K562 (cell line): ENCODE measurements around the gene TMEM127. TPM values are rescaled to one million over a fixed set of nuclear protein-coding genes. Genes with fewer than 3 reads are reported as not detected.

Experiments used
- BDP1 ChIP-seq: IDR thresholded peaks from 3 replicates; pipeline ENCODE4 v1.6.1; 2011; ENCODE audit not compliant: insufficient read length, insufficient read depth
- BRF1 ChIP-seq: IDR thresholded peaks from 3 replicates; pipeline ENCODE4 v1.6.1; 2011; ENCODE audit warnings: borderline replicate concordance, mild to moderate bottlenecking; ENCODE audit not compliant: insufficient read length; ENCODE audit errors: extremely low read depth
- CEBPB ChIP-seq: fragments of 450-650 bp; IDR thresholded peaks from 2 replicates; pipeline ENCODE4 v1.6.1; 2016; ENCODE audit warnings: missing genetic modification characterization, missing compliant biosample characterization
- HNRNPLL ChIP-seq: fragments of 200-400 bp; formaldehyde crosslinking; IDR thresholded peaks from 2 replicates; pipeline ENCODE4 v1.6.1; 2017; ENCODE audit warnings: low read length, low read depth, mild to moderate bottlenecking; ENCODE audit not compliant: poor library complexity, severe bottlenecking
- JUN ChIP-seq, 2 experiments: sonication (generic) in 1 of 2; formaldehyde crosslinking in 1 of 2; IDR thresholded peaks; 2 replicates each; pipeline versions ENCODE4 v1.6.1 to v1.8.0; 2012 to 2022; ENCODE audit warnings: borderline replicate concordance in 2 of 2, mild to moderate bottlenecking in 2 of 2, improper control_type of control experiment in 1 of 2, low read depth in 1 of 2, low read length in 1 of 2, missing genetic modification reagents in 1 of 2
- MAFG ChIP-seq: fragments of 450-650 bp; conservative IDR thresholded peaks from 2 replicates; pipeline ENCODE4 v1.6.1; 2016; ENCODE audit warnings: missing genetic modification characterization, missing compliant biosample characterization
- MCM3 ChIP-seq: fragments of 450-650 bp; IDR thresholded peaks from 2 replicates; pipeline ENCODE4 v1.6.1; 2016
- MEF2A ChIP-seq: IDR thresholded peaks from 2 replicates; pipeline ENCODE4 v1.6.1; 2011; ENCODE audit warnings: low read depth, mild to moderate bottlenecking, low read length, moderate library complexity; ENCODE audit not compliant: control insufficient read depth
- MLX ChIP-seq, 2 experiments: fragments of 450-650 bp in 1 of 2; sonication (generic) in 1 of 2; formaldehyde crosslinking; conservative IDR thresholded peaks; 2 replicates each; pipeline versions ENCODE4 v1.4.0 to v1.8.1; 2020 to 2022; ENCODE audit warnings: mild to moderate bottlenecking in 1 of 2, missing genetic modification reagents in 1 of 2
- MNT ChIP-seq, 2 experiments: fragments of 450-650 bp; conservative IDR thresholded peaks; 2 replicates each; pipeline ENCODE4 v1.6.1; 2017; ENCODE audit warnings: mild to moderate bottlenecking in 2 of 2, moderate library complexity in 2 of 2
- NCOA2 ChIP-seq, 2 experiments: fragments of 450-650 bp; IDR thresholded peaks; 2 replicates each; pipeline ENCODE4 v1.6.1; 2018; ENCODE audit warnings: mild to moderate bottlenecking in 2 of 2, moderate library complexity in 1 of 2; ENCODE audit not compliant: partially characterized antibody in 2 of 2
- NR2C1 ChIP-seq, 2 experiments: fragments of 450-650 bp; IDR thresholded peaks; 2 replicates each; pipeline ENCODE4 v1.6.1; 2017; ENCODE audit warnings: mild to moderate bottlenecking in 2 of 2, antibody characterized with exemption in 1 of 2, inconsistent platforms in 1 of 2, missing compliant biosample characterization in 1 of 2, missing genetic modification characterization in 1 of 2
- PHTF2 ChIP-seq: fragments of 250-450 bp; sonication (Bioruptor Pico); IDR thresholded peaks from 2 replicates; pipeline ENCODE4 v1.5.0; 2021; ENCODE audit warnings: mild to moderate bottlenecking
- SMAD2 ChIP-seq: fragments of 150-350 bp; IDR thresholded peaks from 2 replicates; pipeline ENCODE4 v1.6.1; 2014; ENCODE audit warnings: low read depth, mild to moderate bottlenecking, low read length
- SMC3 ChIP-seq: conservative IDR thresholded peaks from 2 replicates; pipeline ENCODE4 v1.6.1; 2011; ENCODE audit warnings: low read depth, low read length, improper control_type of control experiment; ENCODE audit not compliant: insufficient read depth
- XRCC3 ChIP-seq: fragments of 450-650 bp; IDR thresholded peaks from 2 replicates; pipeline ENCODE4 v1.6.1; 2017; ENCODE audit warnings: mild to moderate bottlenecking, moderate library complexity
- ZBTB43 ChIP-seq: sonication (generic); formaldehyde crosslinking; IDR thresholded peaks from 2 replicates; pipeline ENCODE4 v1.8.0; 2023; ENCODE audit warnings: mild to moderate bottlenecking, missing genetic modification reagents
- ZEB2 ChIP-seq: fragments of 450-650 bp; IDR thresholded peaks from 2 replicates; pipeline ENCODE4 v1.6.1; 2016
- ZNF165 ChIP-seq: fragments of 250-450 bp; sonication (Bioruptor Pico); IDR thresholded peaks from 2 replicates; pipeline ENCODE4 v1.4.0; 2020; ENCODE audit warnings: borderline replicate concordance
- ZNF347 ChIP-seq: fragments of 450-650 bp; formaldehyde crosslinking; IDR thresholded peaks from 2 replicates; pipeline ENCODE4 v1.4.0; 2020; ENCODE audit warnings: low read depth, mild to moderate bottlenecking, moderate library complexity
- ZNF41 ChIP-seq: fragments of 250-450 bp; sonication (Bioruptor Pico); conservative IDR thresholded peaks from 2 replicates; pipeline ENCODE4 v1.4.0; 2020; ENCODE audit warnings: mild to moderate bottlenecking
- ZNF551 ChIP-seq: fragments of 250-450 bp; sonication (Bioruptor Pico); IDR thresholded peaks from 2 replicates; pipeline ENCODE4 v1.5.0; 2021; ENCODE audit warnings: mild to moderate bottlenecking, moderate library complexity
- polyA plus RNA-seq, 8 experiments: library from polyadenylated mRNA; depleted of rRNA in 4 of 8; stranded (reverse) in 5 of 8; unstranded in 3 of 8; fragments of >200 nt; fragmentation: Nextera tagmentation in 2 of 8; fragmentation: Illumina TruSeq in 1 of 8; extraction: Ambion mirVana in 2 of 8; extraction: Trizol in 1 of 8; gene quantifications; 2 replicates each; pipeline versions ENCODE4 v1.2.1 to v1.2.3, GENCODE V29; 2011 to 2014; ENCODE audit warnings: inconsistent platforms in 1 of 8, missing spikeins in 1 of 8
- total RNA-seq, 7 experiments: library from RNA; depleted of rRNA in 6 of 7; stranded (reverse); fragments of >200 nt in 6 of 7; fragmentation: Illumina TruSeq in 2 of 7; extraction: Trizol in 2 of 7; gene quantifications; 2 replicates each; pipeline versions ENCODE4 v1.2.1 to v1.2.3, GENCODE V29; 2011 to 2021; ENCODE audit warnings: low replicate concordance in 1 of 7
- TF ChIP-seq, protein P1 (sequence below), 2 experiments: IDR thresholded peaks; 2 replicates each; pipeline ENCODE4 v1.6.1; 2012; ENCODE audit warnings: improper control_type of control experiment in 2 of 2, low read depth in 2 of 2, low read length in 2 of 2, borderline replicate concordance in 1 of 2

The TMEM127 gene
- total and polyA plus RNA-seq, 9 of the 15 experiments (the other 6 are each of a cell fraction or from before 2014, with no cell fraction given): 1.7 to 20.0 (median 9.9) TPM

DNA sequence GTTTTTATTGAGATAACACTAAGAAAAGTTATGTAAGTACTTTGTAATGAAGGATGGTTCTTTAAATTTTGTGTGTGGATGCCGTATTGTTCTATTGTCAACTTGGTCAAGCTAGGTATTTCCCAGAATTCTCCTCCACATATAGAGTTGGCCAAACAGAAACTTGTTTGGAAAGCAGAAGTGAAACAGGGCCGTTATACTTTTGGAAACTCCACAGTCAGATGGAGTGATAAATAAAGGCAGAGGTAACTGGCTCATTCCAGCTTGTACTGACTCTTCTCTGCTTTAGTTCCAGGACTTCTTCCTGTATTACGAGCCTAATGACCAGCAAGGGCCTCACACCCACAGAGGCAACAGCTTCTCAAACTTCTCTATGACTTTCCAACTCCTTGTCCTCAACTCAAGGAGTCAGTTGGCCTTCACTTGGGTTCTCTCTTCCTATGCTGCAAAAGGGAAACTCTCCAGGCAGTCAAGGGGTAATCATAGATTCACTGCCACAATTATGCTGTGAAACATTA, 40.7 kb downstream of the TMEM127 start (continued):
- TF ChIP-seq, protein P1, sequence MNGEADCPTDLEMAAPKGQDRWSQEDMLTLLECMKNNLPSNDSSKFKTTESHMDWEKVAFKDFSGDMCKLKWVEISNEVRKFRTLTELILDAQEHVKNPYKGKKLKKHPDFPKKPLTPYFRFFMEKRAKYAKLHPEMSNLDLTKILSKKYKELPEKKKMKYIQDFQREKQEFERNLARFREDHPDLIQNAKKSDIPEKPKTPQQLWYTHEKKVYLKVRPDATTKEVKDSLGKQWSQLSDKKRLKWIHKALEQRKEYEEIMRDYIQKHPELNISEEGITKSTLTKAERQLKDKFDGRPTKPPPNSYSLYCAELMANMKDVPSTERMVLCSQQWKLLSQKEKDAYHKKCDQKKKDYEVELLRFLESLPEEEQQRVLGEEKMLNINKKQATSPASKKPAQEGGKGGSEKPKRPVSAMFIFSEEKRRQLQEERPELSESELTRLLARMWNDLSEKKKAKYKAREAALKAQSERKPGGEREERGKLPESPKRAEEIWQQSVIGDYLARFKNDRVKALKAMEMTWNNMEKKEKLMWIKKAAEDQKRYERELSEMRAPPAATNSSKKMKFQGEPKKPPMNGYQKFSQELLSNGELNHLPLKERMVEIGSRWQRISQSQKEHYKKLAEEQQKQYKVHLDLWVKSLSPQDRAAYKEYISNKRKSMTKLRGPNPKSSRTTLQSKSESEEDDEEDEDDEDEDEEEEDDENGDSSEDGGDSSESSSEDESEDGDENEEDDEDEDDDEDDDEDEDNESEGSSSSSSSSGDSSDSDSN (IDR thresholded peaks at IDR 0.05; ENCODE audit: borderline replicate concordance in 1 of 2, low read depth in 2 of 2, low read length in 2 of 2): no peak
- TF ChIP-seq XRCC3 (no peak), MNT (conservative IDR thresholded peaks at IDR 0.05) (no peak), SMC3 (no peak), MEF2A (no peak), CEBPB (tag) (peak; percentile 38; the same call in 1 of the 2 replicates), NCOA2 (IDR thresholded peaks at IDR 0.05; ENCODE audit: partially characterized antibody in 2 of 2) (no peak), BDP1 (no peak), ZEB2 (no peak), PHTF2 (no peak), MAFG (tag) (no peak), ZNF41 (peak; percentile 71; the same call in 1 of the 2 replicates), ZBTB43 (CRISPR knock-in tag) (no peak), ZNF347 (no peak), BRF1 (no peak), JUN (IDR thresholded peaks at IDR 0.05; ENCODE audit: borderline replicate concordance, low read depth, low read length) (no peak), JUN (CRISPR knock-in tag; IDR thresholded peaks at IDR 0.05; ENCODE audit: borderline replicate concordance) (no peak), ZNF551 (CRISPR knock-in tag) (no peak), SMAD2 (no peak), MLX (CRISPR knock-in tag; conservative IDR thresholded peaks at IDR 0.05) (no peak), HNRNPLL (no peak), NR2C1 (IDR thresholded peaks at IDR 0.05) (no peak), NR2C1 (tag; IDR thresholded peaks at IDR 0.05) (peak; percentile 63), MCM3 (no peak), ZNF165 (CRISPR knock-in tag) (no peak)
